Prostate gland (tissue), 2 donors: ENCODE results near the gene BAG2. TPM values are rescaled to one million over a fixed set of nuclear protein-coding genes. Genes with fewer than 3 reads are reported as not detected.

Experiments
- DNase-seq: peaks from one replicate; pipeline ENCODE4 v3.0.0-alpha.2; 2019; ENCODE audit warnings: low spot score
- H3K27ac ChIP-seq, 2 donors: fragments of 200-600 bp; sonication (generic); 2 replicates each; pipeline ENCODE4 v1.5.1; 2017 to 2019
- H3K27me3 ChIP-seq: fragments of 200-600 bp; sonication (generic); replicated peaks from 2 replicates; pipeline ENCODE4 v1.5.1; 2019; ENCODE audit not compliant: insufficient read depth
- H3K36me3 ChIP-seq, 2 donors: fragments of 200-600 bp; sonication (generic); 1 replicate in 1 of 2; 2 replicates in 1 of 2; pipeline versions ENCODE4 v1.5.1 to v1.8.1; 2017 to 2019
- H3K4me1 ChIP-seq: fragments of 200-600 bp; sonication (generic); replicated peaks from 2 replicates; pipeline ENCODE4 v1.5.1; 2019
- H3K4me3 ChIP-seq, 2 donors: fragments of 200-600 bp; sonication (generic); 2 replicates each; pipeline ENCODE4 v1.5.1; 2017 to 2019
- H3K9me3 ChIP-seq: fragments of 200-600 bp; sonication (generic); 2 replicates; pipeline ENCODE4 v1.5.1; 2017
- POLR2A ChIP-seq: fragments of 450-650 bp; IDR thresholded peaks from one replicate; pipeline ENCODE4 v1.6.1; 2016; ENCODE audit warnings: antibody characterized with exemption, mild to moderate bottlenecking
- POLR2AphosphoS5 ChIP-seq: sonication (generic); formaldehyde crosslinking; IDR thresholded peaks from one replicate; pipeline ENCODE4 v1.6.1; 2017; ENCODE audit warnings: antibody characterized with exemption
- WGBS: methylation state at CpG from one replicate; pipeline ENCODE4 v1.1.5; 2018; 5-methylcytosine and 5-hydroxymethylcytosine counted together
- intact Hi-C: fragments of 100-400 bp; cut with DNase I; formaldehyde crosslinking; loops from one replicate; pipeline ENCODE4 v1.14.2; 2022
- total RNA-seq, 2 donors: library from RNA; depleted of rRNA; stranded (reverse); fragments of >200 nt; gene quantifications; one replicate each; pipeline ENCODE4 v1.1.0, GENCODE V29; 2016
- TF ChIP-seq, protein P1 (sequence below), 4 experiments: fragments of 200-600 bp in 2 of 4; fragments of 450-650 bp in 2 of 4; sonication (generic) in 2 of 4; IDR thresholded peaks; 1 replicate in 3 of 4; 2 replicates in 1 of 4; pipeline ENCODE4 v1.5.1; 2016 to 2019; ENCODE audit warnings: antibody characterized with exemption in 4 of 4, mild to moderate bottlenecking in 2 of 4, moderate library complexity in 2 of 4

Gene BAG2
- total RNA-seq, 2 donors from 2014 or later, result 5.4 to 6.8 TPM

DNA sequence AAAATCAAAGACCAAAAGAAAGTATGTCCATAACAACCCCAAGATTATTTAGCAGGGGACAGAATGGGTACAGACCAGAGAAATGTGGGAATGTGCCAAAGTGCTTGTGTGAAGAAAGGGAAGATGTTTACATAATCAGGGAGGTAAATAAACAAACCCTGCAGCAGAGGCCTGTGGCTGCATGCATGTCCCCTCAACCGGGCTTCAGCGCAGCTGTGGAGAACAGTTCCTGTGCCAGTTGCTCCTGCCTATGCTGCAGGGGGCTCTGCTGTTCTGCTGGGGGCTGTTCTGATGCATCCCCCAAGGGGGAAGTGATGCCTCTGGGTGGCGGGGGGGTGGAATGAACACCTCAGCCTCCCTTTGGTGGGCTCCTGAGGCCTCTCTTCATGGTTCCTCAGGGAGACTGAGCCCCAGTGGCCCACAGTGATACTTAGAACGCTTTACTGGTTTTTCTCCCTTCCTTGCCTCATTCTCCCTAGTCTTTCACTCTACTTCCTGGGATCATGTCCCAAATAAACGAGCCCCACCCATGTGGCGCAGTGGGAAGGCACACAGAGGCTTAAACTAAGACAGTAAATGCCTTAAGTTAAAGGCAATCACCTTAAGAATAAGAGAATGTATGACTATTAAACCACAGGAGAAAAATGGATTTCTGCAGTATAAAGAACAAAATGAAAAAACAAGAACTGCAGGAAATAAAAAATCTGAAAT lies 27.0 kb downstream of the BAG2 start:
- peaks cover 6% of the 10 kb centered on the region for H3K4me1 ChIP-seq
- peak overlapping the region; percentile 49 to 55 for H3K27ac ChIP-seq
- H3K9me3 ChIP-seq, result no peaks in the 10 kb centered on the region
- no peak overlapping the region for H3K4me3 ChIP-seq
- 40% methylated on average over 6 of the region's 6 CpGs for WGBS
- H3K27me3 ChIP-seq, result no peaks in the 10 kb centered on the region
- no peak for TF ChIP-seq POLR2A
- TF ChIP-seq POLR2AphosphoS5, result peak; percentile 51
- DNase-seq, result peak; percentile 56
- H3K36me3 ChIP-seq, result no peaks in the 10 kb centered on the region
- intact Hi-C loops, result no loop called here

DNA sequence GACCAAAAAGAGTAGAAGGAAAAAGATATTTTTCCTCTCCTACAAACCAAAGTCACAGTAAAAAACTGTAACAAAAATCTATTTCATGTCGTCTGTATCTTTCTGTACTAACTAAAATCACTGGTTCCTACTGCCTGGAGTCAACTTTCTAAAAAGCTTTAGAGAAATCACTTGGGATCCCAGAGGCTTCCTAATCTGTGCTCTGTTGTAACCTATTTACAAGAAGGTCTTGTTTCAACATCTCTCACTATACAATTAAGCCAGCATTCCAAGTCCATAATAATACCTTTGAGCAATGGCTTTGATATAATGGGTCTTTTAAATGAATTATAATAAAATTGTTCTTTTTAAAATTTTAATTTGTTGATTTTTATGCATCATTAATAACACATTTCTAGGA lies 29.6 kb downstream of the BAG2 start:
- no peaks in the 10 kb centered on the region for H3K27me3 ChIP-seq
- no peaks in the 10 kb centered on the region for H3K36me3 ChIP-seq
- 57% methylated on average over 1 of the region's 1 CpG for WGBS
- H3K9me3 ChIP-seq, result no peaks in the 10 kb centered on the region
- no peak for TF ChIP-seq POLR2A
- TF ChIP-seq POLR2AphosphoS5, result no peak
- TF ChIP-seq, protein P1, sequence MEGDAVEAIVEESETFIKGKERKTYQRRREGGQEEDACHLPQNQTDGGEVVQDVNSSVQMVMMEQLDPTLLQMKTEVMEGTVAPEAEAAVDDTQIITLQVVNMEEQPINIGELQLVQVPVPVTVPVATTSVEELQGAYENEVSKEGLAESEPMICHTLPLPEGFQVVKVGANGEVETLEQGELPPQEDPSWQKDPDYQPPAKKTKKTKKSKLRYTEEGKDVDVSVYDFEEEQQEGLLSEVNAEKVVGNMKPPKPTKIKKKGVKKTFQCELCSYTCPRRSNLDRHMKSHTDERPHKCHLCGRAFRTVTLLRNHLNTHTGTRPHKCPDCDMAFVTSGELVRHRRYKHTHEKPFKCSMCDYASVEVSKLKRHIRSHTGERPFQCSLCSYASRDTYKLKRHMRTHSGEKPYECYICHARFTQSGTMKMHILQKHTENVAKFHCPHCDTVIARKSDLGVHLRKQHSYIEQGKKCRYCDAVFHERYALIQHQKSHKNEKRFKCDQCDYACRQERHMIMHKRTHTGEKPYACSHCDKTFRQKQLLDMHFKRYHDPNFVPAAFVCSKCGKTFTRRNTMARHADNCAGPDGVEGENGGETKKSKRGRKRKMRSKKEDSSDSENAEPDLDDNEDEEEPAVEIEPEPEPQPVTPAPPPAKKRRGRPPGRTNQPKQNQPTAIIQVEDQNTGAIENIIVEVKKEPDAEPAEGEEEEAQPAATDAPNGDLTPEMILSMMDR (IDR thresholded peaks at IDR 0.05), result no peak
- no peak overlapping the region for H3K27ac ChIP-seq
- no peak for DNase-seq
- intact Hi-C loops, result no loop called here
- no peak overlapping the region for H3K4me3 ChIP-seq
- H3K4me1 ChIP-seq, result peaks cover 6% of the 10 kb centered on the region

DNA sequence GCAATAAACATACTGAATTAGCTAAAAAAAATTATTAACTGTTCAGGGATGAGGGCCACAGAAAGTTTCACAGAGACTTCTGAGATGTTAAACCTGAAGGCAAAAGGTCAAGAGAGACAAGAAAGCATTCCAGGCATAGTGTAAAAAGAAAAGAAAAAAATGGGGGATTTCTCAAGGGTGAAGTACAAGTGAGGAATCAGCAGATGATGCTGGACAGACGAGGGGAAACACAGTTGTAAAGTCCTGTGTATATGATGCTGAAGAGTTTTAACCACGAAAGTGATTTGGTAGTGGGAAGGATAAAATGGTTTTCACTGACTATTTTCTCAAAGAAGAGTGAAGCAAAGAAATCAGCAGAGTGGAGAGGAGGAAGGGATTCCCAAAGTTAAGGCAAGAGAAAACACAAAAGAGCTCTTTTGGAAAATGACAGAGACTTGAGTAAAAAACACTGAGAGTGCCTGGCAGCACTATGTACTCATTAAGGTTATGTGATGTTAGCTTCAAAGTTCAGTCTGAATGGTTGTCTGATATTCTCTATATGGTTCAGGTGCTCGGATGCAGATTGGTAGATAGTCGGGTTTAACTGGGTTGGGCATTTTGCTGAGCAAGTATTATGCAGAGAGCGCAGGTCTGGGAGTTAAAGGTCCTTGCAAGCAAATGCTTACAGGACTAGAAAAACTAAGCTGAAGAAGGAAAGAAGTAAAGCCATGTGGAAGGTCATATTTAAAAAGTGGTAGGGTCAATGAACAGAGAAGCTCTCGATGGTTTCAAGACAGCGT lies 33.6 kb downstream of the BAG2 start:
- TF ChIP-seq, protein P1 (IDR thresholded peaks at IDR 0.05), result no peak
- TF ChIP-seq POLR2A, result no peak
- WGBS, result 86% methylated on average over 7 of the region's 7 CpGs
- no peak overlapping the region for H3K4me3 ChIP-seq

DNA sequence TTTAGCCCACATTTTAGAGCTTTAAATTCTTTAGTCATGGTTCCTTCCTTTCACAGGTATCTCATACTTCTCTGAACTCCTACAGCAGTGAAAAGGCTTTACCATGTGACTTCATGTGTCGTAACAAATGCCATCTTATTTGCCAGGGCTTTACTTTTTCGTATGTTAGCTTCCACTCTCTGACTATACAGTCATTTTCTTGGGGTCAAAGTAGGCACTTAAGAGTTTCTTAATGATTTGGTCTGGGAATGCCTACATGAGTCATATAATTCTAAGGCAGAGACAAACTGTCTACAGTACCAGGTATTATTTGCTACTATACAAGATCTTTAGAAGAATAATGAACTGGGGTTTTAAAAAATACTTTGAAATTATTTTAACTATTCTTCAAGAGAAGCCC lies 35.0 kb downstream of the BAG2 start:
- Histone ChIP-seq H3K27me3 (no peaks in the 10 kb centered on the region), H3K9me3 (no peaks in the 10 kb centered on the region), H3K36me3 (no peaks in the 10 kb centered on the region), H3K27ac (no peak overlapping the region), H3K4me1 (no peaks in the 10 kb centered on the region), H3K4me3 (no peak overlapping the region)
- intact Hi-C loops, result no loop called here
- DNase-seq, result no peak
- TF ChIP-seq, protein P1 (IDR thresholded peaks at IDR 0.05), result no peak
- TF ChIP-seq POLR2A (no peak), POLR2AphosphoS5 (no peak)
- whole genome bisulfite sequencing, result 75% methylated on average over 2 of the region's 2 CpGs

More for the DNA sequence above, 33.6 kb downstream of the BAG2 start:
- DNase-seq, result no peak
- no peaks in the 10 kb centered on the region for H3K36me3 ChIP-seq
- no peak overlapping the region for H3K27ac ChIP-seq
- intact Hi-C loops, result no loop called here
- H3K9me3 ChIP-seq, result no peaks in the 10 kb centered on the region
- no peaks in the 10 kb centered on the region for H3K27me3 ChIP-seq
- no peaks in the 10 kb centered on the region for H3K4me1 ChIP-seq

DNA sequence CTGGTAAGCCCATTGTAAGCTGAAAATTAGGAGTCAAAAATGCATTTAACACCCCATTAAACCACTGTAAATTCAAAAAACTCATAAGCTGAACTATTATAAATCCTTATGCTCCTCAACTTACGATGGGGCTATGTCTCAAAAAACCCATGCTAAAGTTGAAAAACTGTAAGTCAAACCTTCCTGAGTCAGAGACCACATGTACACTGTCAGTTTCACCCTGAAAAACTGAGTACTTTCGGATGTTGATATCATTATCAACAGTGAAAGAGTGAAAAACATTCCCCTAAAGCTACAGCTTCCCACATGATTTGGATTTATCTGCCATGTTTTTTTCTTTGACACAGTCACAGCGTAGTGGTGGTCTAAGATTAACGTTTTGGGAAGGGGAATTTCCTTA lies 35.7 kb downstream of the BAG2 start:
- no peak for DNase-seq
- Histone ChIP-seq H3K27me3 (no peaks in the 10 kb centered on the region), H3K9me3 (no peaks in the 10 kb centered on the region), H3K36me3 (no peaks in the 10 kb centered on the region), H3K27ac (no peak overlapping the region), H3K4me1 (no peaks in the 10 kb centered on the region), H3K4me3 (no peak overlapping the region)
- TF ChIP-seq POLR2AphosphoS5 (no peak), POLR2A (no peak)
- TF ChIP-seq, protein P1 (IDR thresholded peaks at IDR 0.05), result no peak
- 95% methylated on average over 4 of the region's 4 CpGs for WGBS
- intact Hi-C loops, result no loop called here
